HepG2 (cell line): ENCODE measurements around the gene HLA-DMB. TPM values are rescaled to one million over a fixed set of nuclear protein-coding genes. Genes with fewer than 3 reads are reported as not detected.

Experiments
- AFF4 ChIP-seq: sonication (generic); formaldehyde crosslinking; IDR thresholded peaks from 2 replicates; pipeline ENCODE4 v1.4.0; 2020; ENCODE audit warnings: missing genetic modification reagents
- CENPX ChIP-seq: sonication (generic); formaldehyde crosslinking; IDR thresholded peaks from 2 replicates; pipeline ENCODE4 v1.9.0; 2021; ENCODE audit warnings: mild to moderate bottlenecking, missing genetic modification reagents, moderate library complexity
- FOXK2 ChIP-seq: fragments of 450-650 bp; IDR thresholded peaks from 2 replicates; pipeline ENCODE4 v1.6.1; 2016
- GABPB1 ChIP-seq: IDR thresholded peaks from 2 replicates; pipeline ENCODE4 v1.6.1; 2016; ENCODE audit warnings: mild to moderate bottlenecking, missing genetic modification reagents, moderate library complexity, missing compliant biosample characterization
- GTF2F1 ChIP-seq: fragments of 150-350 bp; IDR thresholded peaks from 2 replicates; pipeline ENCODE4 v1.6.1; 2014; ENCODE audit warnings: low read length
- KAT8 ChIP-seq: IDR thresholded peaks from 2 replicates; pipeline ENCODE4 v1.6.1; 2016; ENCODE audit warnings: missing genetic modification reagents, missing compliant biosample characterization
- NFE2 ChIP-seq: sonication (generic); formaldehyde crosslinking; IDR thresholded peaks from 2 replicates; pipeline ENCODE4 v1.4.0; 2020; ENCODE audit warnings: missing genetic modification reagents
- NR3C1 ChIP-seq: sonication (generic); formaldehyde crosslinking; IDR thresholded peaks from 2 replicates; pipeline ENCODE4 v1.4.0; 2020; ENCODE audit warnings: missing genetic modification reagents
- PCBP1 ChIP-seq: fragments of 200-400 bp; formaldehyde crosslinking; IDR thresholded peaks from 2 replicates; pipeline ENCODE4 v1.6.1; 2017; ENCODE audit warnings: mild to moderate bottlenecking, low read depth, low read length, borderline replicate concordance
- SNRNP70 ChIP-seq: fragments of 200-400 bp; formaldehyde crosslinking; IDR thresholded peaks from 2 replicates; pipeline ENCODE4 v1.6.1; 2017; ENCODE audit warnings: mild to moderate bottlenecking, low read depth, low read length, moderate library complexity
- SP1 ChIP-seq, 2 experiments: fragments of 450-650 bp in 1 of 2; sonication (generic) in 1 of 2; formaldehyde crosslinking in 1 of 2; IDR thresholded peaks; 2 replicates each; pipeline versions ENCODE4 v1.4.0 to v1.6.1; 2016 to 2020; ENCODE audit warnings: missing genetic modification reagents in 1 of 2
- TBX2 ChIP-seq: sonication (generic); formaldehyde crosslinking; IDR thresholded peaks from 2 replicates; pipeline ENCODE4 v1.5.0; 2020; ENCODE audit warnings: missing genetic modification reagents, mild to moderate bottlenecking, borderline replicate concordance
- YEATS2 ChIP-seq: sonication (generic); formaldehyde crosslinking; IDR thresholded peaks from 2 replicates; pipeline ENCODE4 v1.4.0; 2020; ENCODE audit warnings: missing genetic modification reagents, borderline replicate concordance
- ZC3H13 ChIP-seq: sonication (generic); formaldehyde crosslinking; IDR thresholded peaks from 2 replicates; pipeline ENCODE4 v1.8.1; 2023; ENCODE audit warnings: mild to moderate bottlenecking, missing genetic modification reagents, moderate library complexity
- ZC3H4 ChIP-seq: sonication (generic); formaldehyde crosslinking; IDR thresholded peaks from 2 replicates; pipeline ENCODE4 v1.4.0; 2020; ENCODE audit warnings: missing genetic modification reagents, borderline replicate concordance
- ZNF101 ChIP-seq: sonication (generic); formaldehyde crosslinking; IDR thresholded peaks from 2 replicates; pipeline ENCODE4 v1.4.0; 2020; ENCODE audit warnings: mild to moderate bottlenecking, low read depth, missing genetic modification reagents, borderline replicate concordance
- ZNF142 ChIP-seq: sonication (generic); formaldehyde crosslinking; IDR thresholded peaks from 2 replicates; pipeline ENCODE4 v1.4.0; 2020; ENCODE audit warnings: missing genetic modification reagents
- ZNF180 ChIP-seq: sonication (generic); formaldehyde crosslinking; IDR thresholded peaks from 2 replicates; pipeline ENCODE4 v1.4.0; 2020; ENCODE audit warnings: low read depth, missing genetic modification reagents, borderline replicate concordance
- ZNF256 ChIP-seq: sonication (generic); formaldehyde crosslinking; conservative IDR thresholded peaks from 2 replicates; pipeline ENCODE4 v1.4.0; 2020; ENCODE audit warnings: missing genetic modification reagents
- ZNF446 ChIP-seq: sonication (generic); formaldehyde crosslinking; IDR thresholded peaks from 2 replicates; pipeline ENCODE4 v1.5.0; 2020; ENCODE audit warnings: mild to moderate bottlenecking, missing genetic modification reagents
- polyA plus RNA-seq, 8 experiments: library from polyadenylated mRNA; depleted of rRNA in 3 of 8; stranded (reverse) in 7 of 8; unstranded in 1 of 8; fragments of >200 nt; fragmentation: Illumina TruSeq in 4 of 8; extraction: Trizol in 4 of 8; gene quantifications; 2 replicates each; pipeline versions ENCODE4 v1.2.1 to v1.2.3, GENCODE V29; 2011 to 2016; ENCODE audit warnings: low read depth in 4 of 8, missing spikeins in 1 of 8, mixed read lengths in 1 of 8; ENCODE audit not compliant: insufficient read depth in 1 of 8
- total RNA-seq, 5 experiments: library from RNA; depleted of rRNA; stranded (reverse); fragments of >200 nt; fragmentation: Illumina TruSeq; extraction: Trizol; gene quantifications; 2 replicates each; pipeline ENCODE4 v1.2.3, GENCODE V29; 2016; ENCODE audit warnings: low read depth in 1 of 5
- TF ChIP-seq, protein P1 (sequence below): sonication (generic); formaldehyde crosslinking; IDR thresholded peaks from 2 replicates; pipeline ENCODE4 v1.5.0; 2020; ENCODE audit warnings: missing genetic modification reagents

HLA-DMB gene
- total and polyA plus RNA-seq, 2 of the 13 experiments (the other 11 are each of a cell fraction or from before 2014, with no cell fraction given), result not detected

GRCh38 chr6:32971242-32971580 is 30.4 kb upstream of the HLA-DMB start (continued):
- TF ChIP-seq TBX2 (CRISPR knock-in tag), result peak; percentile 21; the same call in 1 of the 2 replicates
- no peak for TF ChIP-seq ZNF180 (CRISPR knock-in tag)
- no peak for TF ChIP-seq ZNF446 (CRISPR knock-in tag)
- no peak for TF ChIP-seq SP1 (IDR thresholded peaks at IDR 0.05)
- TF ChIP-seq SP1 (CRISPR knock-in tag; IDR thresholded peaks at IDR 0.05), result no peak
- no peak; the same call in 1 of the 2 replicates for TF ChIP-seq KAT8 (CRISPR knock-in tag)
- TF ChIP-seq ZNF101 (CRISPR knock-in tag), result peak; percentile 61; the same call in 1 of the 2 replicates
- TF ChIP-seq FOXK2, result no peak
- TF ChIP-seq NFE2 (CRISPR knock-in tag), result no peak
- TF ChIP-seq, protein P1, sequence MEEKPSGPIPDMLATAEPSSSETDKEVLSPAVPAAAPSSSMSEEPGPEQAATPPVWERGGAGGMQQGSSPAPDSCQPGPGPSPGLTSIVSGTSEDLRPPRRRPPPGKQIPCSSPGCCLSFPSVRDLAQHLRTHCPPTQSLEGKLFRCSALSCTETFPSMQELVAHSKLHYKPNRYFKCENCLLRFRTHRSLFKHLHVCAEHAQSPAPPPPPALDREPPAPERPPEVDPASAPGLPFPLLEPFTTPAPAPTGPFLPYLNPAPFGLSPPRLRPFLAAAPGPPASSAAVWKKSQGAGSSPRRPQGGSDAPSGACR (CRISPR knock-in tag), result no peak; the same call in 1 of the 2 replicates
- no peak for TF ChIP-seq YEATS2 (CRISPR knock-in tag)
- TF ChIP-seq ZNF142 (CRISPR knock-in tag), result no peak; the same call in 1 of the 2 replicates
- no peak for TF ChIP-seq CENPX
- no peak for TF ChIP-seq GABPB1 (CRISPR knock-in tag)
- TF ChIP-seq NR3C1, result no peak
- TF ChIP-seq ZC3H13 (CRISPR knock-in tag), result no peak
- TF ChIP-seq ZNF256 (CRISPR knock-in tag), result peak; percentile 56; the same call in 1 of the 2 replicates
- TF ChIP-seq SNRNP70, result no peak
- TF ChIP-seq ZC3H4, result no peak
- no peak for TF ChIP-seq GTF2F1
- no peak for TF ChIP-seq PCBP1
- TF ChIP-seq AFF4 (CRISPR knock-in tag), result no peak
